HepG2 (cell line): ENCODE results near the gene TAC1. TPM values are rescaled to one million over a fixed set of nuclear protein-coding genes. Genes with fewer than 3 reads are reported as not detected.

Experiments
- ATAC-seq: fragments of 200-7000 bp; cut with Tn5 transposase; 3 replicates; pipeline ENCODE4 v1.9.1; 2020; ENCODE audit warnings: mild to moderate bottlenecking, moderate library complexity
- BruUV-seq: library from RNA; stranded (reverse); fragments of 400-500 nt; replicated peaks from 2 replicates; lab custom pipeline; 2021; lab: Mats Ljungman, UMichigan
- CTCF ChIA-PET: fragments of 300-600 bp; formaldehyde crosslinking; extraction: SDS; loops from one replicate; lab custom pipeline; 2021; ENCODE audit warnings: low total read pairs, inconsistent platforms, low intra/inter-chr PET ratio; lab: Yijun Ruan, JAX
- POLR2A ChIA-PET: fragments of 350-600 bp; sonication (Branson Sonifier 250); formaldehyde crosslinking; loops from one replicate; lab custom pipeline; 2020; ENCODE audit warnings: antibody characterized with exemption, inconsistent platforms; lab: Yijun Ruan, JAX
- DNase-seq: peaks from one replicate; pipeline ENCODE4 v3.0.0-alpha.2; 2015; ENCODE audit warnings: low spot score
- FAIRE-seq: peaks from 3 replicates; lab custom pipeline; 2011; peaks lifted over from hg19 to GRCh38; lab: Jason Lieb, UNC
- H2AFZ ChIP-seq: one replicate; pipeline ENCODE4 v1.6.1; 2011; ENCODE audit warnings: low read length, inconsistent platforms
- H3K27ac ChIP-seq: fragments of 300-600 bp; 3 replicates; pipeline ENCODE4 v1.8.0; 2011; ENCODE audit warnings: mixed run types, mild to moderate bottlenecking, mixed read lengths, low read length, inconsistent platforms; ENCODE audit not compliant: insufficient read depth; ENCODE audit errors: extremely low read length
- H3K27me3 ChIP-seq, 2 experiments: fragments of 200-600 bp in 1 of 2; 2 replicates in 1 of 2; 3 replicates in 1 of 2; pipeline versions ENCODE4 v1.6.0 to v1.8.0; 2011; ENCODE audit warnings: low read length in 2 of 2, mild to moderate bottlenecking in 2 of 2, moderate library complexity in 2 of 2, inconsistent platforms in 1 of 2; ENCODE audit not compliant: insufficient read depth in 2 of 2, control insufficient read depth in 1 of 2
- H3K36me3 ChIP-seq, 2 experiments: fragments of 200-600 bp in 1 of 2; replicated peaks in 1 of 2; 2 replicates in 1 of 2; 3 replicates in 1 of 2; pipeline versions ENCODE4 v1.5.1 to v1.8.0; 2011; ENCODE audit warnings: low read length in 2 of 2, inconsistent platforms in 1 of 2; ENCODE audit not compliant: insufficient read depth in 2 of 2, control insufficient read depth in 1 of 2
- H3K4me1 ChIP-seq: 2 replicates; pipeline ENCODE4 v1.5.1; 2012; ENCODE audit warnings: low read length, inconsistent platforms; ENCODE audit not compliant: insufficient read depth
- H3K4me2 ChIP-seq: 2 replicates; pipeline ENCODE4 v1.6.0; 2011; ENCODE audit warnings: low read depth, low read length, inconsistent platforms
- H3K4me3 ChIP-seq, 3 experiments: fragments of 200-600 bp in 1 of 3; sonication (generic), shearing (Covaris generic) in 1 of 3; replicated peaks in 1 of 3; 2 replicates each; pipeline ENCODE4 v1.5.1; 2011 to 2016; ENCODE audit warnings: low read length in 3 of 3, inconsistent platforms in 2 of 3, low read depth in 2 of 3, mild to moderate bottlenecking in 2 of 3, control low read depth in 1 of 3, mixed read lengths in 1 of 3; ENCODE audit not compliant: insufficient read depth in 1 of 3
- H3K79me2 ChIP-seq: one replicate; pipeline ENCODE4 v1.6.1; 2011; ENCODE audit warnings: low read length, inconsistent platforms; ENCODE audit not compliant: insufficient read depth
- H3K9ac ChIP-seq: 2 replicates; pipeline ENCODE4 v1.6.0; 2011; ENCODE audit warnings: mild to moderate bottlenecking, low read depth, low read length, inconsistent platforms; ENCODE audit not compliant: insufficient read depth
- H3K9me3 ChIP-seq: 2 replicates; pipeline ENCODE4 v1.5.1; 2012; ENCODE audit warnings: mild to moderate bottlenecking, low read length
- H4K20me1 ChIP-seq: 2 replicates; pipeline ENCODE4 v1.6.0; 2011; ENCODE audit warnings: inconsistent platforms, mild to moderate bottlenecking, low read length, moderate library complexity; ENCODE audit not compliant: insufficient read depth
- ATF7 ChIP-seq, 2 experiments: fragments of 450-650 bp in 1 of 2; sonication (generic) in 1 of 2; formaldehyde crosslinking in 1 of 2; IDR thresholded peaks; 2 replicates each; pipeline versions ENCODE4 v1.4.0 to v1.6.1; 2016 to 2020; ENCODE audit warnings: antibody characterized with exemption in 1 of 2, mild to moderate bottlenecking in 1 of 2, missing genetic modification reagents in 1 of 2
- FOXA1 ChIP-seq, 2 experiments: fragments of 450-650 bp in 1 of 2; sonication (generic) in 1 of 2; formaldehyde crosslinking in 1 of 2; IDR thresholded peaks; 2 replicates each; pipeline versions ENCODE4 v1.4.0 to v1.6.1; 2016 to 2020; ENCODE audit warnings: missing genetic modification reagents in 1 of 2
- GATAD1 ChIP-seq: IDR thresholded peaks from 2 replicates; pipeline ENCODE4 v1.6.1; 2016; ENCODE audit warnings: missing genetic modification reagents, missing compliant biosample characterization
- HIVEP1 ChIP-seq: sonication (generic); formaldehyde crosslinking; IDR thresholded peaks from 2 replicates; pipeline ENCODE4 v1.4.0; 2020; ENCODE audit warnings: mild to moderate bottlenecking, missing genetic modification reagents
- SMAD3 ChIP-seq: sonication (generic); formaldehyde crosslinking; IDR thresholded peaks from 2 replicates; pipeline ENCODE4 v1.4.0; 2020; ENCODE audit warnings: missing genetic modification reagents
- ZNF563 ChIP-seq: sonication (generic); formaldehyde crosslinking; IDR thresholded peaks from 2 replicates; pipeline ENCODE4 v1.8.0; 2022; ENCODE audit warnings: mild to moderate bottlenecking, moderate library complexity, missing genetic modification reagents
- WGBS: methylation state at CpG from one replicate; pipeline ENCODE4 v1.1.6; 2017; ENCODE audit warnings: low lambda C conversion rate; 5-methylcytosine and 5-hydroxymethylcytosine counted together
- in situ Hi-C: cut with HindIII; loops from 2 replicates; pipeline ENCODE4 v1.10.0; 2017; ENCODE audit warnings: low pct_unique_long_range_greater_than_20kb; ENCODE audit not compliant: extremely low pct_ligation_motif_present
- intact Hi-C: fragments of 100-400 bp; cut with micrococcal nuclease; formaldehyde crosslinking; loops from one replicate; pipeline ENCODE4 v1.10.0; 2022; ENCODE audit not compliant: unreplicated experiment
- polyA plus RNA-seq, 8 experiments: library from polyadenylated mRNA; depleted of rRNA in 3 of 8; stranded (reverse) in 7 of 8; unstranded in 1 of 8; fragments of >200 nt; fragmentation: Illumina TruSeq in 4 of 8; extraction: Trizol in 4 of 8; gene quantifications; 2 replicates each; pipeline versions ENCODE4 v1.2.1 to v1.2.3, GENCODE V29; 2011 to 2016; ENCODE audit warnings: low read depth in 4 of 8, missing spikeins in 1 of 8, mixed read lengths in 1 of 8; ENCODE audit not compliant: insufficient read depth in 1 of 8
- total RNA-seq, 5 experiments: library from RNA; depleted of rRNA; stranded (reverse); fragments of >200 nt; fragmentation: Illumina TruSeq; extraction: Trizol; gene quantifications; 2 replicates each; pipeline ENCODE4 v1.2.3, GENCODE V29; 2016; ENCODE audit warnings: low read depth in 1 of 5
- TF ChIP-seq, protein P1 (sequence below), 2 experiments: sonication (generic) in 1 of 2; formaldehyde crosslinking in 1 of 2; IDR thresholded peaks; 2 replicates each; pipeline versions ENCODE4 v1.6.1 to v1.9.0; 2014 to 2022; ENCODE audit warnings: antibody characterized with exemption in 1 of 2, borderline replicate concordance in 1 of 2, inconsistent platforms in 1 of 2, low read depth in 1 of 2, missing genetic modification reagents in 1 of 2
- TF ChIP-seq, protein P2 (sequence below): sonication (generic); formaldehyde crosslinking; IDR thresholded peaks from 2 replicates; pipeline ENCODE4 v1.4.0; 2020; ENCODE audit warnings: missing genetic modification reagents, borderline replicate concordance
- TF ChIP-seq, protein P3 (sequence below): IDR thresholded peaks from 2 replicates; pipeline ENCODE4 v1.6.1; 2016; ENCODE audit warnings: control low read depth

Gene TAC1
- total and polyA plus RNA-seq, 2 of the 13 experiments (the other 11 are each of a cell fraction or from before 2014, with no cell fraction given): not detected

DNA sequence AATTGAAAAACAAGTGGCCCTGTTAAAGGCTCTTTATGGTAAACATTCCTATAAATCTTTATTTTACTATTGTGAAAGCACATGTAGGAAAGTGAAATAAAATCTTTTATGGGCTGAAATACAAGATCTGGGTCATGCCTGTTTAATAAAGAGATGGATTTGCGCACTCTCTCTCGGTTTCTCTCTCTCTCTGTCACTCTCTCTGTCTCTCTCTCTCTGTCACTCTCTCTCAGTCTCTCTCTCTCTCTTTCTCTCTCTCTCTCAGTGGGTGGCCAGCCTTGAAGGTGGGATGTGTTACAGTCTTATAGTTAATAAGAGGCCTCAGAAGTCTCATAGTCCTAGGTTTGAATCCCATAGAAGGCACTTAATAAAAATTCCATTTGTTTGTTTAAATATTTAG, 2.4 kb downstream of the TAC1 start (continued):
- TF ChIP-seq, protein P1, sequence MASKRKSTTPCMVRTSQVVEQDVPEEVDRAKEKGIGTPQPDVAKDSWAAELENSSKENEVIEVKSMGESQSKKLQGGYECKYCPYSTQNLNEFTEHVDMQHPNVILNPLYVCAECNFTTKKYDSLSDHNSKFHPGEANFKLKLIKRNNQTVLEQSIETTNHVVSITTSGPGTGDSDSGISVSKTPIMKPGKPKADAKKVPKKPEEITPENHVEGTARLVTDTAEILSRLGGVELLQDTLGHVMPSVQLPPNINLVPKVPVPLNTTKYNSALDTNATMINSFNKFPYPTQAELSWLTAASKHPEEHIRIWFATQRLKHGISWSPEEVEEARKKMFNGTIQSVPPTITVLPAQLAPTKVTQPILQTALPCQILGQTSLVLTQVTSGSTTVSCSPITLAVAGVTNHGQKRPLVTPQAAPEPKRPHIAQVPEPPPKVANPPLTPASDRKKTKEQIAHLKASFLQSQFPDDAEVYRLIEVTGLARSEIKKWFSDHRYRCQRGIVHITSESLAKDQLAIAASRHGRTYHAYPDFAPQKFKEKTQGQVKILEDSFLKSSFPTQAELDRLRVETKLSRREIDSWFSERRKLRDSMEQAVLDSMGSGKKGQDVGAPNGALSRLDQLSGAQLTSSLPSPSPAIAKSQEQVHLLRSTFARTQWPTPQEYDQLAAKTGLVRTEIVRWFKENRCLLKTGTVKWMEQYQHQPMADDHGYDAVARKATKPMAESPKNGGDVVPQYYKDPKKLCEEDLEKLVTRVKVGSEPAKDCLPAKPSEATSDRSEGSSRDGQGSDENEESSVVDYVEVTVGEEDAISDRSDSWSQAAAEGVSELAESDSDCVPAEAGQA (IDR thresholded peaks at IDR 0.05; ENCODE audit: low read depth): no peak
- TF ChIP-seq, protein P1 (CRISPR knock-in tag; IDR thresholded peaks at IDR 0.05; ENCODE audit: borderline replicate concordance): no peak
- TF ChIP-seq ZNF563 (CRISPR knock-in tag) (no peak), HIVEP1 (CRISPR knock-in tag) (no peak), FOXA1 (IDR thresholded peaks at IDR 0.05) (no peak), FOXA1 (CRISPR knock-in tag; IDR thresholded peaks at IDR 0.05) (no peak)

DNA sequence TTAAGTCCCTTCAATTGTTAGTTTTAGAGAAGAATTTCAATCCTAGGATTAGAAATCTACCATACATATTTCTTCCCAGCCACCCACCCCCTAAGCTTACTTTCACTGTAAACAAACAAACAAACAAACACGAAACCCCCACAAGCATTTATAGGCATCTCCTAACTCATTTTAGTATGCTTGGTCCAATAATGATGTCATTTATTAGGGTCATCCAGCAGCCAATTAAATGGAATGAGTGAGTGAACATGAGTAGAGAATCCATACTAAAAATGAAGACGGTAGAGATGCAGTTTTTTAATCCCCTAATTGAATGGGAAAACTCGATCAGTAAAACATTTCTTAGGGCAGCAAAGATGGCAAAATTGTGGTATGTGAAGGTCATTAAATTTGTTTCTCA, 3.2 kb downstream of the TAC1 start:
- Histone ChIP-seq H3K27me3 (peaks cover 0 to 25% of the 10 kb centered on the region in 2 experiments; a peak in 2 of 5 replicates), H3K79me2 (no peaks in the 10 kb centered on the region), H2AFZ (no peak overlapping the region), H3K4me3 (no peak overlapping the region), H3K9me3 (no peaks in the 10 kb centered on the region), H3K27ac (no peak overlapping the region), H4K20me1 (no peaks in the 10 kb centered on the region), H3K9ac (no peak overlapping the region), H3K36me3 (no peaks in the 10 kb centered on the region), H3K4me1 (no peaks in the 10 kb centered on the region), H3K4me2 (no peak overlapping the region)
- DNase-seq (no peak), FAIRE-seq (no peak), ATAC-seq (no peak)
- 20% methylated on average over 3 of the region's 3 CpGs for WGBS
- intact Hi-C loops: no loop called here
- CTCF ChIA-PET: no interaction called here
- POLR2A ChIA-PET: no interaction called here
- BruUV-seq: no TSS peak
- in situ Hi-C loops: no loop called here
- TF ChIP-seq ATF7 (IDR thresholded peaks at IDR 0.05): peak; percentile 85
- no peak for TF ChIP-seq ATF7 (CRISPR knock-in tag; IDR thresholded peaks at IDR 0.05)
- TF ChIP-seq SMAD3 (CRISPR knock-in tag): no peak
- TF ChIP-seq GATAD1 (CRISPR knock-in tag): no peak
- TF ChIP-seq, protein P2, sequence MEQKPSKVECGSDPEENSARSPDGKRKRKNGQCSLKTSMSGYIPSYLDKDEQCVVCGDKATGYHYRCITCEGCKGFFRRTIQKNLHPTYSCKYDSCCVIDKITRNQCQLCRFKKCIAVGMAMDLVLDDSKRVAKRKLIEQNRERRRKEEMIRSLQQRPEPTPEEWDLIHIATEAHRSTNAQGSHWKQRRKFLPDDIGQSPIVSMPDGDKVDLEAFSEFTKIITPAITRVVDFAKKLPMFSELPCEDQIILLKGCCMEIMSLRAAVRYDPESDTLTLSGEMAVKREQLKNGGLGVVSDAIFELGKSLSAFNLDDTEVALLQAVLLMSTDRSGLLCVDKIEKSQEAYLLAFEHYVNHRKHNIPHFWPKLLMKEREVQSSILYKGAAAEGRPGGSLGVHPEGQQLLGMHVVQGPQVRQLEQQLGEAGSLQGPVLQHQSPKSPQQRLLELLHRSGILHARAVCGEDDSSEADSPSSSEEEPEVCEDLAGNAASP (CRISPR knock-in tag): no peak
- TF ChIP-seq, protein P3, sequence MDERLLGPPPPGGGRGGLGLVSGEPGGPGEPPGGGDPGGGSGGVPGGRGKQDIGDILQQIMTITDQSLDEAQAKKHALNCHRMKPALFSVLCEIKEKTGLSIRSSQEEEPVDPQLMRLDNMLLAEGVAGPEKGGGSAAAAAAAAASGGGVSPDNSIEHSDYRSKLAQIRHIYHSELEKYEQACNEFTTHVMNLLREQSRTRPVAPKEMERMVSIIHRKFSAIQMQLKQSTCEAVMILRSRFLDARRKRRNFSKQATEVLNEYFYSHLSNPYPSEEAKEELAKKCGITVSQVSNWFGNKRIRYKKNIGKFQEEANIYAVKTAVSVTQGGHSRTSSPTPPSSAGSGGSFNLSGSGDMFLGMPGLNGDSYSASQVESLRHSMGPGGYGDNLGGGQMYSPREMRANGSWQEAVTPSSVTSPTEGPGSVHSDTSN (CRISPR knock-in tag): no peak
